Umbilical cord (tissue), 2 donors: Measurements from ENCODE around the gene ASCC2. TPM values are rescaled to one million over a fixed set of nuclear protein-coding genes. Genes with fewer than 3 reads are reported as not detected.
"Not testable (repeated sequence)": the region's sequence is repeated elsewhere in the genome, so short reads cannot be mapped to it uniquely, and the experiment has no call there.

ENCODE experiments used
- DNase-seq: peaks from one replicate; pipeline ENCODE4 v3.0.0-alpha.2; 2015; ENCODE audit warnings: low spot score
- total RNA-seq: library from RNA; depleted of rRNA; stranded (reverse); fragments of >200 nt; gene quantifications from one replicate; pipeline ENCODE4 v1.2.3, GENCODE V29; 2014; ENCODE audit warnings: low replicate concordance; ENCODE audit not compliant: insufficient read depth

The ASCC2 gene
- total RNA-seq, 1 donor from 2014 or later, result 15.9 TPM

GRCh38 chr22:29856496-29856895, 18.4 kb upstream of the ASCC2 start:
- DNase-seq, result no peak

GRCh38 chr22:29855611-29856181, 17.6 kb upstream of the ASCC2 start:
- DNase-seq, result no peak

- DNase-seq, result no peak
Measured at GRCh38 chr22:29854432-29854831, 16.4 kb upstream of the ASCC2 start.

GRCh38 chr22:29848111-29848510, 10.0 kb upstream of the ASCC2 start:
- no peak for DNase-seq

GRCh38 chr22:29846290-29846689, 8.2 kb upstream of the ASCC2 start:
- DNase-seq, result no peak

GRCh38 chr22:29842740-29843139, 4.7 kb upstream of the ASCC2 start:
- peak; percentile 38 for DNase-seq

GRCh38 chr22:29842172-29842571, 4.1 kb upstream of the ASCC2 start:
- DNase-seq, result no peak

- DNase-seq, result no peak
Measured at GRCh38 chr22:29840498-29840897, 2.4 kb upstream of the ASCC2 start.

GRCh38 chr22:29839039-29839438, 965 bp upstream of the ASCC2 start:
- DNase-seq, result no peak

- no peak for DNase-seq
Measured at GRCh38 chr22:29838599-29838956, 504 bp upstream of the ASCC2 start.

GRCh38 chr22:29836791-29837370, 1.2 kb downstream of the ASCC2 start:
- not testable (repeated sequence) for DNase-seq

GRCh38 chr22:29834046-29834445, 4.0 kb downstream of the ASCC2 start:
- DNase-seq, result no peak

- peak; percentile 84 for DNase-seq
Measured at GRCh38 chr22:29833392-29833965, 4.6 kb downstream of the ASCC2 start.

GRCh38 chr22:29831958-29832357, 6.1 kb downstream of the ASCC2 start:
- DNase-seq, result no peak

GRCh38 chr22:29831186-29831921, 6.7 kb downstream of the ASCC2 start:
- no peak for DNase-seq

- DNase-seq, result no peak
Measured at GRCh38 chr22:29830585-29830984, 7.5 kb downstream of the ASCC2 start.

GRCh38 chr22:29827726-29828125, 10.3 kb downstream of the ASCC2 start:
- not testable (repeated sequence) for DNase-seq

GRCh38 chr22:29827091-29827490, 11.0 kb downstream of the ASCC2 start:
- DNase-seq, result peak; percentile 38

- DNase-seq, result no peak
Measured at GRCh38 chr22:29825578-29825977, 12.5 kb downstream of the ASCC2 start.

GRCh38 chr22:29824677-29825076, 13.4 kb downstream of the ASCC2 start:
- peak; percentile 53 for DNase-seq

- DNase-seq, result peak; percentile 93
Measured at GRCh38 chr22:29821291-29822016, 16.6 kb downstream of the ASCC2 start.

GRCh38 chr22:29820961-29821290, 17.1 kb downstream of the ASCC2 start:
- DNase-seq, result no peak
